ENCODE data around the gene KLK5.

Gene KLK5

GRCh38 chr19:50943074-50943828 is 9.6 kb downstream of the KLK5 start:
- no peak overlapping the region for H3K4me3 ChIP-seq (replicated peaks; ENCODE audit: low read depth, low read length)
- TF ChIP-seq, protein P1, sequence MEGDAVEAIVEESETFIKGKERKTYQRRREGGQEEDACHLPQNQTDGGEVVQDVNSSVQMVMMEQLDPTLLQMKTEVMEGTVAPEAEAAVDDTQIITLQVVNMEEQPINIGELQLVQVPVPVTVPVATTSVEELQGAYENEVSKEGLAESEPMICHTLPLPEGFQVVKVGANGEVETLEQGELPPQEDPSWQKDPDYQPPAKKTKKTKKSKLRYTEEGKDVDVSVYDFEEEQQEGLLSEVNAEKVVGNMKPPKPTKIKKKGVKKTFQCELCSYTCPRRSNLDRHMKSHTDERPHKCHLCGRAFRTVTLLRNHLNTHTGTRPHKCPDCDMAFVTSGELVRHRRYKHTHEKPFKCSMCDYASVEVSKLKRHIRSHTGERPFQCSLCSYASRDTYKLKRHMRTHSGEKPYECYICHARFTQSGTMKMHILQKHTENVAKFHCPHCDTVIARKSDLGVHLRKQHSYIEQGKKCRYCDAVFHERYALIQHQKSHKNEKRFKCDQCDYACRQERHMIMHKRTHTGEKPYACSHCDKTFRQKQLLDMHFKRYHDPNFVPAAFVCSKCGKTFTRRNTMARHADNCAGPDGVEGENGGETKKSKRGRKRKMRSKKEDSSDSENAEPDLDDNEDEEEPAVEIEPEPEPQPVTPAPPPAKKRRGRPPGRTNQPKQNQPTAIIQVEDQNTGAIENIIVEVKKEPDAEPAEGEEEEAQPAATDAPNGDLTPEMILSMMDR (IDR thresholded peaks at IDR 0.05; ENCODE audit: insufficient read depth, low read length, poor library complexity, severe bottlenecking) = no peak
- no peak for DNase-seq (ENCODE audit: extremely low read depth, insufficient read length)
- no peaks in the 10 kb centered on the region for H3K27me3 ChIP-seq (replicated peaks; ENCODE audit: control insufficient read depth, insufficient read depth, low read length)
- no peaks in the 10 kb centered on the region for H3K36me3 ChIP-seq (ENCODE audit: control insufficient read depth, insufficient read depth, low read length)

GRCh38 chr19:50939596-50939995 is 13.2 kb downstream of the KLK5 start:
- no peak for DNase-seq (ENCODE audit: extremely low read depth, insufficient read length)
- Histone ChIP-seq H3K27me3 (replicated peaks; ENCODE audit: control insufficient read depth, insufficient read depth, low read length) (no peaks in the 10 kb centered on the region), H3K36me3 (ENCODE audit: control insufficient read depth, insufficient read depth, low read length) (no peaks in the 10 kb centered on the region), H3K4me3 (replicated peaks; ENCODE audit: low read depth, low read length) (no peak overlapping the region)
- TF ChIP-seq, protein P1 (IDR thresholded peaks at IDR 0.05; ENCODE audit: insufficient read depth, low read length, poor library complexity, severe bottlenecking) = no peak

DNA sequence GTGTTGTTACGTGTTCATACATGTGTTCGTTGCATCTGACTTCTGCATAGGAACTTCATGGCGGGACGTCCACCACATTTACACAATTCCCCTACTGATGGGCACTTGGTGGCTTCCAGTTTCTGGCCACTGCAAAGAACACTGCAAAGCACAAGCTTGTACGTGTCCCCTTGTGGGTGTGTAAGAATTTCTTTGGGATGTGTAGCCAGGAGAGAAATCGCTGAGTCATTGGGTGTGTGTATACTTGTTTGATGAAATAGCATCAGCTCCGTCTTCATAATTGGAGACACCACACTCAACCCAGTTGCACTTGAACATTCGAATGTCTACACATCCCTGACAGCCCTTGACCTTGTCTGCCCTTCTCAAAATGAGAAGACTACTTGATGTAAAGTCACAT is 19.2 kb downstream of the KLK5 start:
- H3K27me3 ChIP-seq (replicated peaks; ENCODE audit: control insufficient read depth, insufficient read depth, low read length) = no peaks in the 10 kb centered on the region
- DNase-seq (ENCODE audit: extremely low read depth, insufficient read length) = no peak
- no peaks in the 10 kb centered on the region for H3K36me3 ChIP-seq (ENCODE audit: control insufficient read depth, insufficient read depth, low read length)
- TF ChIP-seq, protein P1 (IDR thresholded peaks at IDR 0.05; ENCODE audit: insufficient read depth, low read length, poor library complexity, severe bottlenecking) = no peak
- no peak overlapping the region for H3K4me3 ChIP-seq (replicated peaks; ENCODE audit: low read depth, low read length)

- DNase-seq (ENCODE audit: extremely low read depth, insufficient read length) = no peak
- no peak overlapping the region for H3K4me3 ChIP-seq (replicated peaks; ENCODE audit: low read depth, low read length)
- no peaks in the 10 kb centered on the region for H3K27me3 ChIP-seq (replicated peaks; ENCODE audit: control insufficient read depth, insufficient read depth, low read length)
- H3K36me3 ChIP-seq (ENCODE audit: control insufficient read depth, insufficient read depth, low read length) = no peaks in the 10 kb centered on the region
- TF ChIP-seq, protein P1 (IDR thresholded peaks at IDR 0.05; ENCODE audit: insufficient read depth, low read length, poor library complexity, severe bottlenecking) = no peak
These were observed 20.2 kb downstream of the KLK5 start for GRCh38 chr19:50932690-50933083.

GRCh38 chr19:50932018-50932689 is 20.7 kb downstream of the KLK5 start:
- no peak for DNase-seq (ENCODE audit: extremely low read depth, insufficient read length)
- H3K36me3 ChIP-seq (ENCODE audit: control insufficient read depth, insufficient read depth, low read length) = no peaks in the 10 kb centered on the region
- TF ChIP-seq, protein P1 (IDR thresholded peaks at IDR 0.05; ENCODE audit: insufficient read depth, low read length, poor library complexity, severe bottlenecking) = no peak
- no peaks in the 10 kb centered on the region for H3K27me3 ChIP-seq (replicated peaks; ENCODE audit: control insufficient read depth, insufficient read depth, low read length)
- H3K4me3 ChIP-seq (replicated peaks; ENCODE audit: low read depth, low read length) = no peak overlapping the region

Data from GM06990 (cell line).